GM12874 (cell line): Measurements from ENCODE around the gene SLC7A6.

Experiments used
- CTCF ChIP-seq: IDR thresholded peaks from 2 replicates; pipeline ENCODE4 v1.5.1; 2011; ENCODE audit warnings: low read depth, mild to moderate bottlenecking, control low read depth, low read length, moderate library complexity; ENCODE audit not compliant: insufficient read depth

SLC7A6 gene

GRCh38 chr16:68244903-68245853, 19.1 kb upstream of the SLC7A6 start, which contains the start of gene PLA2G15:
PLA2G15 (plus strand) TSS chr16:68245373; CDS start chr16:68245427, 54 bp downstream.
- TF ChIP-seq CTCF = no peak

- no peak for TF ChIP-seq CTCF
Measured at GRCh38 chr16:68246121-68246520, 18.2 kb upstream of the SLC7A6 start.

GRCh38 chr16:68246666-68247065, 17.7 kb upstream of the SLC7A6 start:
- TF ChIP-seq CTCF = no peak

GRCh38 chr16:68247400-68247799, 16.9 kb upstream of the SLC7A6 start:
- no peak for TF ChIP-seq CTCF

- no peak for TF ChIP-seq CTCF
Measured at GRCh38 chr16:68247932-68248331, 16.4 kb upstream of the SLC7A6 start.

- no peak for TF ChIP-seq CTCF
Measured at GRCh38 chr16:68249371-68249770, 15.0 kb upstream of the SLC7A6 start.

GRCh38 chr16:68250951-68251350, 13.4 kb upstream of the SLC7A6 start:
- no peak for TF ChIP-seq CTCF
